IMR-90 (cell line): ENCODE measurements around the gene AGAP1. TPM values are rescaled to one million over a fixed set of nuclear protein-coding genes. Genes with fewer than 3 reads are reported as not detected.

Source experiments
- ATAC-seq: fragments of 200-7000 bp; cut with Tn5 transposase; 2 replicates; pipeline ENCODE4 v1.9.1; 2020; ENCODE audit warnings: low read depth, mild to moderate bottlenecking, moderate library complexity
- BruUV-seq: library from RNA; stranded (reverse); fragments of 400-500 nt; replicated peaks from 2 replicates; lab custom pipeline; 2021; lab: Mats Ljungman, UMichigan
- CTCF ChIA-PET: fragments of 300-600 bp; formaldehyde crosslinking; extraction: SDS; loops from one replicate; lab custom pipeline; 2021; ENCODE audit warnings: antibody characterized with exemption; lab: Yijun Ruan, JAX
- POLR2A ChIA-PET: fragments of 300-600 bp; sonication (Branson Sonifier 250); formaldehyde crosslinking; loops from one replicate; lab custom pipeline; 2022; ENCODE audit warnings: antibody characterized with exemption; ENCODE audit not compliant: unreplicated experiment; lab: Charles Lee
- DNase-seq: peaks from one replicate; pipeline ENCODE4 v3.0.0; 2013
- H2AFZ ChIP-seq: replicated peaks from 2 replicates; pipeline ENCODE3; 2013; ENCODE audit warnings: low read length, mild to moderate bottlenecking; ENCODE audit not compliant: poor library complexity
- H2AK5ac ChIP-seq: 2 replicates; pipeline ENCODE4 v1.6.1; 2013; ENCODE audit warnings: low read depth, low read length, inconsistent platforms
- H2AK9ac ChIP-seq: replicated peaks from 2 replicates; pipeline ENCODE3; 2013; ENCODE audit warnings: mild to moderate bottlenecking, low read depth, low read length, moderate library complexity; ENCODE audit not compliant: poor library complexity
- H2BK120ac ChIP-seq: 2 replicates; pipeline ENCODE4 v1.6.1; 2013; ENCODE audit warnings: low read depth, low read length, inconsistent platforms
- H2BK15ac ChIP-seq: 3 replicates; pipeline ENCODE4 v1.6.1; 2013; ENCODE audit warnings: low read depth, low read length, inconsistent platforms
- H2BK20ac ChIP-seq: 2 replicates; pipeline ENCODE4 v1.6.1; 2013; ENCODE audit warnings: low read depth, mild to moderate bottlenecking, inconsistent platforms, low read length, moderate library complexity
- H2BK5ac ChIP-seq: 2 replicates; pipeline ENCODE4 v1.6.1; 2013; ENCODE audit warnings: mild to moderate bottlenecking, low read depth, low read length, inconsistent platforms; ENCODE audit not compliant: poor library complexity, severe bottlenecking
- H3K14ac ChIP-seq: replicated peaks from 2 replicates; pipeline ENCODE4 v1.6.1; 2013; ENCODE audit warnings: low read depth, low read length, inconsistent platforms
- H3K18ac ChIP-seq: 2 replicates; pipeline ENCODE4 v1.6.1; 2013; ENCODE audit warnings: low read depth, low read length, control low read depth
- H3K23ac ChIP-seq: 2 replicates; pipeline ENCODE4 v1.6.1; 2013; ENCODE audit warnings: low read depth, low read length, inconsistent platforms
- H3K27ac ChIP-seq: 2 replicates; pipeline ENCODE4 v1.5.1; 2013; ENCODE audit warnings: mild to moderate bottlenecking, control low read depth, low read length; ENCODE audit not compliant: insufficient read depth
- H3K27me3 ChIP-seq: 2 replicates; pipeline ENCODE4 v1.6.1; 2013; ENCODE audit warnings: low read length; ENCODE audit not compliant: control insufficient read depth, insufficient read depth
- H3K36me3 ChIP-seq: 2 replicates; pipeline ENCODE4 v1.6.1; 2013; ENCODE audit warnings: low read length, mixed read lengths; ENCODE audit not compliant: control insufficient read depth, insufficient read depth
- H3K4ac ChIP-seq: 2 replicates; pipeline ENCODE4 v1.6.1; 2013; ENCODE audit warnings: low read depth, low read length, inconsistent platforms
- H3K4me1 ChIP-seq: 2 replicates; pipeline ENCODE4 v1.6.1; 2013; ENCODE audit warnings: low read length, mixed read lengths; ENCODE audit not compliant: control insufficient read depth, insufficient read depth
- H3K4me2 ChIP-seq: 2 replicates; pipeline ENCODE4 v1.6.1; 2013; ENCODE audit warnings: low read depth, mild to moderate bottlenecking, control low read depth, low read length, moderate library complexity
- H3K4me3 ChIP-seq: 2 replicates; pipeline ENCODE4 v1.5.1; 2013; ENCODE audit warnings: low read depth, mild to moderate bottlenecking, control low read depth, low read length, moderate library complexity; ENCODE audit not compliant: insufficient read depth
- H3K56ac ChIP-seq: 2 replicates; pipeline ENCODE4 v1.6.1; 2013; ENCODE audit warnings: low read length, inconsistent platforms; ENCODE audit not compliant: insufficient read depth; ENCODE audit errors: extremely low read depth
- H3K79me1 ChIP-seq, 2 experiments: 2 replicates each; pipeline ENCODE4 v1.6.1; 2013; ENCODE audit warnings: low read length in 2 of 2, inconsistent platforms in 1 of 2, low read depth in 1 of 2
- H3K9ac ChIP-seq: 2 replicates; pipeline ENCODE4 v1.6.1; 2013; ENCODE audit warnings: low read depth, low read length, control low read depth
- H3K9me1 ChIP-seq: 2 replicates; pipeline ENCODE4 v1.6.1; 2013; ENCODE audit warnings: low read length, inconsistent platforms; ENCODE audit not compliant: insufficient read depth
- H3K9me3 ChIP-seq: 2 replicates; pipeline ENCODE4 v1.6.1; 2013; ENCODE audit warnings: low read length; ENCODE audit not compliant: control insufficient read depth, insufficient read depth
- H4K20me1 ChIP-seq: 2 replicates; pipeline ENCODE4 v1.6.1; 2013; ENCODE audit warnings: low read length, inconsistent platforms; ENCODE audit not compliant: insufficient read depth
- H4K5ac ChIP-seq: 2 replicates; pipeline ENCODE4 v1.6.1; 2013; ENCODE audit warnings: mild to moderate bottlenecking, low read depth, low read length, control low read depth
- H4K8ac ChIP-seq, 2 experiments: 2 replicates each; pipeline ENCODE4 v1.6.1; 2013; ENCODE audit warnings: low read depth in 2 of 2, low read length in 2 of 2, control low read depth in 1 of 2, inconsistent platforms in 1 of 2
- H4K91ac ChIP-seq: 2 replicates; pipeline ENCODE4 v1.6.1; 2013; ENCODE audit warnings: low read depth, low read length, inconsistent platforms; ENCODE audit not compliant: insufficient read depth
- CTCF ChIP-seq: conservative IDR thresholded peaks from 2 replicates; pipeline ENCODE4 v1.5.1; 2012; ENCODE audit warnings: mild to moderate bottlenecking, low read depth, low read length, improper control_type of control experiment
- WGBS, 2 experiments: methylation state at CpG; one replicate each; pipeline versions ENCODE4 v1.1.5 to v1.1.7; 2013; ENCODE audit warnings: missing lambda C conversion rate in 2 of 2; ENCODE audit not compliant: insufficient read length in 1 of 2; ENCODE audit errors: extremely low coverage in 2 of 2; 5-methylcytosine and 5-hydroxymethylcytosine counted together
- dilution Hi-C: fragments of 300-500 bp; cut with HindIII; formaldehyde crosslinking; loops from one replicate; pipeline ENCODE4 v1.14.3; 2018; ENCODE audit warnings: low sequenced_read_pairs; ENCODE audit not compliant: unreplicated experiment
- in situ Hi-C: fragments of 300-500 bp; cut with MboI; formaldehyde crosslinking; loops from 3 replicates; pipeline ENCODE4 v1.14.3; 2019; ENCODE audit warnings: low sequenced_read_pairs, inconsistent platforms, mixed read lengths
- intact Hi-C: fragments of 100-400 bp; cut with micrococcal nuclease; formaldehyde crosslinking; loops from 2 replicates; pipeline ENCODE4 v1.10.0; 2022
- polyA plus RNA-seq, 3 experiments: library from polyadenylated mRNA; depleted of rRNA; stranded (reverse); fragments of >200 nt; gene quantifications; 2 replicates each; pipeline ENCODE4 v1.2.3, GENCODE V29; 2012; ENCODE audit warnings: low replicate concordance in 1 of 3
- total RNA-seq: library from RNA; depleted of rRNA; stranded (reverse); fragments of >200 nt; gene quantifications from 2 replicates; pipeline ENCODE4 v1.2.3, GENCODE V29; 2012

The AGAP1 gene
- total and polyA plus RNA-seq, 2 of the 4 experiments (the other 2 are of a cell fraction): 15.1 to 16.4 TPM

- POLR2A ChIA-PET: no interaction called here
- Histone ChIP-seq H3K9me1 (peaks cover 11% of the 10 kb centered on the region; the same call in 1 of the 2 replicates), H3K4ac (no peak overlapping the region), H4K8ac (no peak overlapping the region), H2BK20ac (no peak overlapping the region), H4K5ac (no peak overlapping the region), H3K36me3 (no peaks in the 10 kb centered on the region), H4K20me1 (peaks cover 65% of the 10 kb centered on the region), H3K9me3 (no peaks in the 10 kb centered on the region), H3K9ac (no peak overlapping the region), H3K18ac (no peak overlapping the region), H2AFZ (no peak overlapping the region), H3K4me2 (no peak overlapping the region), H2BK15ac (no peak overlapping the region), H3K27me3 (no peaks in the 10 kb centered on the region), H3K14ac (no peak overlapping the region), H2BK120ac (no peak overlapping the region), H3K4me1 (no peaks in the 10 kb centered on the region; the same call in none of the 2 replicates), H4K91ac (no peak overlapping the region), H2AK9ac (no peak overlapping the region), H3K27ac (no peak overlapping the region), H3K56ac (no peak overlapping the region), H2BK5ac (no peak overlapping the region), H3K23ac (no peak overlapping the region), H3K79me1 (peaks cover 33 to 71% of the 10 kb centered on the region in 2 experiments), H2AK5ac (no peak overlapping the region), H3K4me3 (no peak overlapping the region)
- CTCF ChIA-PET: no interaction called here
- dilution Hi-C loops: no loop called here
- ATAC-seq (no peak), DNase-seq (no peak)
- in situ Hi-C loops: no loop called here
- no TSS peak for BruUV-seq
- intact Hi-C loops: no loop called here
- TF ChIP-seq CTCF: no peak
- no CpG with 5 or more reads among the region's 6 CpGs for WGBS, 2 experiments
Observed at GRCh38 chr2:235520787-235521186, 26.9 kb downstream of the AGAP1 start.
